Eye (tissue), 1 donor: ENCODE measurements around the gene NELL2.
"Not testable (repeated sequence)": the region's sequence is repeated elsewhere in the genome, so short reads cannot be mapped to it uniquely, and the experiment has no call there.

Source experiments
- DNase-seq: peaks from one replicate; pipeline ENCODE4 v3.0.0-alpha.2; 2015

NELL2 gene

GRCh38 chr12:44875954-44876543, at the start of gene NELL2:
Gene NELL2, minus strand, starts transcription at chr12:44876315. Its CDS starts 446 bp downstream, at chr12:44875869.
- DNase-seq: peak; percentile 94

- DNase-seq: no peak
These were observed 45.6 kb upstream of the NELL2 start for GRCh38 chr12:44921736-44922135.

GRCh38 chr12:44917141-44917540, 41.0 kb upstream of the NELL2 start:
- DNase-seq: no peak

GRCh38 chr12:44915958-44916357, 39.8 kb upstream of the NELL2 start:
- no peak for DNase-seq

- no peak for DNase-seq
These were observed 28.2 kb upstream of the NELL2 start for GRCh38 chr12:44904321-44904720.

- DNase-seq: not testable (repeated sequence)
These were observed 22.0 kb upstream of the NELL2 start for GRCh38 chr12:44898108-44898507.

GRCh38 chr12:44889926-44890325, 13.8 kb upstream of the NELL2 start:
- no peak for DNase-seq

- DNase-seq: no peak
These were observed 13.0 kb upstream of the NELL2 start for GRCh38 chr12:44889162-44889561.

- no peak for DNase-seq
These were observed 9.8 kb upstream of the NELL2 start for GRCh38 chr12:44885902-44886301.

- no peak for DNase-seq
These were observed 5.1 kb upstream of the NELL2 start for GRCh38 chr12:44881197-44881596.

- DNase-seq: peak; percentile 91
These were observed 662 bp upstream of the NELL2 start for GRCh38 chr12:44876544-44877410.

GRCh38 chr12:44875417-44875953, 630 bp downstream of the NELL2 start:
- peak; percentile 88 for DNase-seq

- DNase-seq: no peak
These were observed 1.1 kb downstream of the NELL2 start for GRCh38 chr12:44874981-44875416.

- peak; percentile 72 for DNase-seq
These were observed 2.2 kb downstream of the NELL2 start for GRCh38 chr12:44873898-44874297.

GRCh38 chr12:44869503-44869902, 6.6 kb downstream of the NELL2 start:
- DNase-seq: no peak

GRCh38 chr12:44863867-44864266, 12.2 kb downstream of the NELL2 start:
- DNase-seq: no peak

GRCh38 chr12:44859998-44860689, 16.0 kb downstream of the NELL2 start:
- no peak for DNase-seq

- DNase-seq: no peak
These were observed 17.8 kb downstream of the NELL2 start for GRCh38 chr12:44858226-44858855.

- DNase-seq: no peak
These were observed 23.6 kb downstream of the NELL2 start for GRCh38 chr12:44852483-44852882.

- no peak for DNase-seq
These were observed 24.5 kb downstream of the NELL2 start for GRCh38 chr12:44851586-44851985.

- DNase-seq: no peak
These were observed 27.4 kb downstream of the NELL2 start for GRCh38 chr12:44848703-44849085.

GRCh38 chr12:44847888-44848702, 28.0 kb downstream of the NELL2 start:
- DNase-seq: no peak
